ENCODE measurements around the gene MACROD2. TPM values are rescaled to one million over a fixed set of nuclear protein-coding genes. Genes with fewer than 3 reads are reported as not detected.

The MACROD2 gene
- total and polyA plus RNA-seq, 2 of the 4 experiments (the other 2 are of a cell fraction), result not detected

GRCh38 chr20:14832630-14833029, 837.3 kb downstream of the MACROD2 start:
- Histone ChIP-seq H3K18ac (ENCODE audit: low read depth, low read length) (no peak overlapping the region), H3K36me3 (ENCODE audit: control insufficient read depth, insufficient read depth, low read length) (no peaks in the 10 kb centered on the region), H2AFZ (replicated peaks; ENCODE audit: low read length, poor library complexity) (no peak overlapping the region), H3K27ac (ENCODE audit: insufficient read depth, low read length) (no peak overlapping the region), H3K9me3 (ENCODE audit: control insufficient read depth, insufficient read depth, low read length) (peaks cover 2% of the 10 kb centered on the region), H2BK5ac (ENCODE audit: low read depth, low read length, poor library complexity, severe bottlenecking) (no peak overlapping the region), H2BK120ac (ENCODE audit: low read depth, low read length) (no peak overlapping the region), H3K14ac (replicated peaks; ENCODE audit: low read depth, low read length) (no peak overlapping the region), H3K4ac (ENCODE audit: low read depth, low read length) (no peak overlapping the region), H4K91ac (ENCODE audit: insufficient read depth, low read depth, low read length) (no peak overlapping the region), H3K4me2 (ENCODE audit: low read depth, low read length) (no peak overlapping the region), H3K9me1 (ENCODE audit: insufficient read depth, low read length) (no peaks in the 10 kb centered on the region), H3K23ac (ENCODE audit: low read depth, low read length) (no peak overlapping the region), H2AK5ac (ENCODE audit: low read depth, low read length) (no peak overlapping the region), H4K8ac (ENCODE audit: low read depth in 2 of 2, low read length in 2 of 2) (no peak overlapping the region), H2AK9ac (replicated peaks; ENCODE audit: low read depth, low read length, poor library complexity) (no peak overlapping the region), H3K4me3 (ENCODE audit: insufficient read depth, low read depth, low read length) (no peak overlapping the region), H2BK15ac (ENCODE audit: low read depth, low read length) (no peak overlapping the region), H4K5ac (ENCODE audit: low read depth, low read length) (no peak overlapping the region), H3K27me3 (ENCODE audit: control insufficient read depth, insufficient read depth, low read length) (no peaks in the 10 kb centered on the region), H3K9ac (ENCODE audit: low read depth, low read length) (no peak overlapping the region), H2BK20ac (ENCODE audit: low read depth, low read length) (no peak overlapping the region), H4K20me1 (ENCODE audit: insufficient read depth, low read length) (no peaks in the 10 kb centered on the region), H3K79me1 (ENCODE audit: low read depth in 1 of 2, low read length in 2 of 2) (no peaks in the 10 kb centered on the region), H3K56ac (ENCODE audit: extremely low read depth, insufficient read depth, low read length) (no peak overlapping the region), H3K4me1 (ENCODE audit: control insufficient read depth, insufficient read depth, low read length) (no peaks in the 10 kb centered on the region)
- DNase-seq, result no peak
- dilution Hi-C loops (cut with HindIII; ENCODE audit: low sequenced_read_pairs, unreplicated experiment), result no loop called here
- in situ Hi-C loops (cut with MboI; ENCODE audit: low sequenced_read_pairs), result no loop called here
- TF ChIP-seq RCOR1 (IDR thresholded peaks at IDR 0.05; ENCODE audit: insufficient replicate concordance, low read length) (no peak), POLR2A (IDR thresholded peaks at IDR 0.05; ENCODE audit: low read depth, low read length) (no peak), MAZ (IDR thresholded peaks at IDR 0.05; ENCODE audit: borderline replicate concordance, low read depth, low read length) (no peak), NFE2L2 (IDR thresholded peaks at IDR 0.05; ENCODE audit: low read depth, low read length) (no peak)
- TF ChIP-seq, protein P1, sequence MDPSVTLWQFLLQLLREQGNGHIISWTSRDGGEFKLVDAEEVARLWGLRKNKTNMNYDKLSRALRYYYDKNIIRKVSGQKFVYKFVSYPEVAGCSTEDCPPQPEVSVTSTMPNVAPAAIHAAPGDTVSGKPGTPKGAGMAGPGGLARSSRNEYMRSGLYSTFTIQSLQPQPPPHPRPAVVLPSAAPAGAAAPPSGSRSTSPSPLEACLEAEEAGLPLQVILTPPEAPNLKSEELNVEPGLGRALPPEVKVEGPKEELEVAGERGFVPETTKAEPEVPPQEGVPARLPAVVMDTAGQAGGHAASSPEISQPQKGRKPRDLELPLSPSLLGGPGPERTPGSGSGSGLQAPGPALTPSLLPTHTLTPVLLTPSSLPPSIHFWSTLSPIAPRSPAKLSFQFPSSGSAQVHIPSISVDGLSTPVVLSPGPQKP (IDR thresholded peaks at IDR 0.05; ENCODE audit: borderline replicate concordance, low read depth, low read length), result no peak
- no peak for ATAC-seq (ENCODE audit: low read depth)
- no TSS peak for BruUV-seq (replicated peaks)
- intact Hi-C loops (cut with micrococcal nuclease), result no loop called here
- POLR2A ChIA-PET (ENCODE audit: unreplicated experiment), result no interaction called here
- CTCF ChIA-PET, result no interaction called here

All from IMR-90 (cell line).